ENCODE measurements around the gene CLTA.
"Not testable (repeated sequence)": the region's sequence is repeated elsewhere in the genome, so short reads cannot be mapped to it uniquely, and the experiment has no call there.

Gene CLTA

GRCh38 chr9:36174271-36174670 is 16.4 kb upstream of the CLTA start:
- DNase-seq (ENCODE audit: low read depth), result no peak
- TF ChIP-seq CTCF (IDR thresholded peaks at IDR 0.05; ENCODE audit: insufficient read depth, low read depth, low read length, missing control alignments), result no peak
- no peak overlapping the region for H3K4me3 ChIP-seq (ENCODE audit: low read length)

- no peak for TF ChIP-seq CTCF (IDR thresholded peaks at IDR 0.05; ENCODE audit: insufficient read depth, low read depth, low read length, missing control alignments)
- DNase-seq (ENCODE audit: low read depth), result no peak
- no peak overlapping the region for H3K4me3 ChIP-seq (ENCODE audit: low read length)
Measured at GRCh38 chr9:36174731-36175130, 16.0 kb upstream of the CLTA start.

- DNase-seq (ENCODE audit: low read depth), result not testable (repeated sequence)
Measured at GRCh38 chr9:36175209-36175608, 15.5 kb upstream of the CLTA start.

GRCh38 chr9:36176496-36176895 is 14.2 kb upstream of the CLTA start:
- not testable (repeated sequence) for DNase-seq (ENCODE audit: low read depth); H3K4me3 ChIP-seq (ENCODE audit: low read length)

More at GRCh38 chr9:36175209-36175608, 15.5 kb upstream of the CLTA start:
- H3K4me3 ChIP-seq (ENCODE audit: low read length), result not testable (repeated sequence)

DNA sequence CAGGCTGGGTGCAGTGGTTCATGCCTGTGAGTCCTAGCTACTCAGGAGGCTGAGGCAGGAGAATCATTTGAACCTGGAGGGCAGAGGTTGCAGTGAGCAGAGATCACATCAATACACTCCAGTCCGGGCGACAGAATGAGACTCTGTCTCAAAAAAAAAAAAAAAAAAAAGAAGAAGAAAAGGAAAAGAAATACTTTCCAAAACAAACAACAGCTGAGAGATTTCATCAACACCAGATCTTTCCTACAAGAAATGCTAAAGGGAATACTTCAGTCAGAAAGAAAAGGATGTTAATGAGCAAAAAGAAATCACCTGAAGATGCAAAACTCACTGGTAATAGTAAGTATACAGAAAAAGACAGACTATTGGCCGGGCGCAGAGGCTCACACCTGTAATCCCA is 13.2 kb upstream of the CLTA start:
- H3K4me3 ChIP-seq (ENCODE audit: low read length), result no peak overlapping the region
- no peak for TF ChIP-seq CTCF (IDR thresholded peaks at IDR 0.05; ENCODE audit: insufficient read depth, low read depth, low read length, missing control alignments)
- DNase-seq (ENCODE audit: low read depth), result no peak

DNA sequence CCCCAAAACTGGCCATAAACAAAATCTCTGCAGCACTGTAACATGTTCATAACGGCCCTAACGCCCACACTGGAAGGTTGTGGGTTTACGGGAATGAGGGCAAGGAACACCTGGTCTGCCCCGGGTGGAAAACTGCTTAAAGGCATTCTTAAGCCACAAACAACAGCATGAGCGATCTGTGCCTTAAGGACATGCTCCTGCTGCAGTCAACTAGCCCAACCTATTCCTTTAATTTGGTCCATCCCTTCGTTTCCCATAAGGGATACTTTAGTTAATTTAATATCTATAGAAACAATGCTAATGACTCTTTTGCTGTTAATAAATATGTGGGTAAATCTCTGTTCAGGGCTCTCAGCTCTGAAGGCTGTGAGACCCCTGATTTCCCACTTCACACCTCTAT is 10.5 kb upstream of the CLTA start:
- DNase-seq (ENCODE audit: low read depth); H3K4me3 ChIP-seq (ENCODE audit: low read length): not testable (repeated sequence)

- H3K4me3 ChIP-seq (ENCODE audit: low read length), result no peak overlapping the region
- DNase-seq (ENCODE audit: low read depth), result peak; percentile 55
- TF ChIP-seq CTCF (IDR thresholded peaks at IDR 0.05; ENCODE audit: insufficient read depth, low read depth, low read length, missing control alignments), result no peak
Measured at GRCh38 chr9:36187414-36187813, 3.3 kb upstream of the CLTA start.

- no peak overlapping the region for H3K4me3 ChIP-seq (ENCODE audit: low read length)
- no peak for TF ChIP-seq CTCF (IDR thresholded peaks at IDR 0.05; ENCODE audit: insufficient read depth, low read depth, low read length, missing control alignments)
- DNase-seq (ENCODE audit: low read depth), result no peak
Measured at GRCh38 chr9:36188212-36188611, 2.5 kb upstream of the CLTA start.

DNA sequence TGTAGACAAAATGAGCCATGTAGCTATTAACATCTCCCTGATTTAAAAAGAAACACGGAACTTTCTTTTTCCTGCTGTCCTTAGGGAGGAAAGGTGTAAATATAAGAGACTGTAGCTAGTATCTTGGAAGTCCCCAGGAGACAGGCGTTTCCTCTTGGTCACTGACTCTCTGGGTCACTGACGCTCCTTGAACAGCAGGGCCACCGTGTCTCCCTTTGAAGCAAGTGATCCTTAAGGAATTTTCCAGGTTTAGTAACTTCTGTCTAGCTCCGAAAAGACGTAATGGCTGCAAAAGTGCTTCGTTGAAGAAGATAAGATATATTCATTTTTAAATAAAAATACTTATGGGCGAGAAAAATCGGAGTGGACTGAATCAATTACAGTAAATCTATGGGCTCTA is 745 bp upstream of the CLTA start:
- DNase-seq (ENCODE audit: low read depth), result no peak
- TF ChIP-seq CTCF (IDR thresholded peaks at IDR 0.05; ENCODE audit: insufficient read depth, low read depth, low read length, missing control alignments), result no peak
- H3K4me3 ChIP-seq (ENCODE audit: low read length), result peak overlapping the region; percentile 93
